GM12891 (cell line): ENCODE results near the gene PITPNM1.

Source experiments
- PAX5 ChIP-seq: IDR thresholded peaks from 2 replicates; pipeline ENCODE4 v1.6.1; 2011; ENCODE audit warnings: low read length, moderate library complexity, mild to moderate bottlenecking; ENCODE audit not compliant: insufficient read depth, severe bottlenecking
- POLR2A ChIP-seq: IDR thresholded peaks from 2 replicates; pipeline ENCODE4 v1.6.1; 2011; ENCODE audit warnings: low read depth, low read length, control low read depth
- POLR2AphosphoS5 ChIP-seq: IDR thresholded peaks from 2 replicates; pipeline ENCODE4 v1.6.1; 2011; ENCODE audit warnings: low read depth, low read length, control low read depth
- SPI1 ChIP-seq: IDR thresholded peaks from 2 replicates; pipeline ENCODE4 v1.6.1; 2011; ENCODE audit warnings: low read depth, low read length, control low read depth
- TAF1 ChIP-seq: IDR thresholded peaks from 2 replicates; pipeline ENCODE4 v1.6.1; 2011; ENCODE audit warnings: low read depth, low read length, control low read depth

DNA sequence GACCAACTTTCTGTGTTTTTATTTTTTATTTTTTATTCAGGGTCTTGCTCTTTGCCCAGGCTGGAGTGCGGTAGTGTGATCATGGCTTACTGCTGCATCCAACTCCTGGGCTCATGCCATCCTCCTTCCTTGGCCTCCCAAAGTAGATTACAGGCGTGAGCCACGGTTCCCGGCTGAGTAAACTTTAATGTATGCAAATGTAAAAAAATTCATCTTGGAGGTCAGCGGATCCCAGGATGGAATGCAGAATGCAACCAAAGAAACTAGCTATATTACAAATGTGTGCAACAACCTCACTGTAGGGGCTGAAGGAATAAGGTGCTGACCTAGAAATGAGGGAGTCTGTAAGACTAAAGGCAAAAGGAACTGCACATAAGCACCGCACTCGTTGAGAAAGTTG, 9.0 kb upstream of the PITPNM1 start:
- no peak for TF ChIP-seq SPI1
- TF ChIP-seq POLR2A: no peak
- no peak for TF ChIP-seq POLR2AphosphoS5
- TF ChIP-seq PAX5: no peak
- TF ChIP-seq TAF1: no peak
